Tibial nerve (tissue), 3 donors: ENCODE data around the gene CXCR4.

Experiments used
- EP300 ChIP-seq, 2 donors: sonication (generic); formaldehyde crosslinking; IDR thresholded peaks; one replicate each; pipeline ENCODE4 v1.6.1; 2017; ENCODE audit warnings: antibody characterized with exemption in 2 of 2, mild to moderate bottlenecking in 1 of 2
- POLR2A ChIP-seq, 2 donors: fragments of 450-650 bp; IDR thresholded peaks; one replicate each; pipeline ENCODE4 v1.6.1; 2017; ENCODE audit warnings: antibody characterized with exemption in 2 of 2, mild to moderate bottlenecking in 2 of 2, moderate library complexity in 2 of 2

GRCh38 chr2:136133586-136133985 lies 15.6 kb upstream of the CXCR4 start:
- TF ChIP-seq POLR2A (IDR thresholded peaks at IDR 0.05) (no peak), EP300 (IDR thresholded peaks at IDR 0.05) (no peak)
